GM12891 (cell line): Measurements from ENCODE around the gene PRMT3.

Experiments
- PAX5 ChIP-seq: IDR thresholded peaks from 2 replicates; pipeline ENCODE4 v1.6.1; 2011; ENCODE audit warnings: low read length, moderate library complexity, mild to moderate bottlenecking; ENCODE audit not compliant: insufficient read depth, severe bottlenecking
- POLR2A ChIP-seq: IDR thresholded peaks from 2 replicates; pipeline ENCODE4 v1.6.1; 2011; ENCODE audit warnings: low read depth, low read length, control low read depth
- POLR2AphosphoS5 ChIP-seq: IDR thresholded peaks from 2 replicates; pipeline ENCODE4 v1.6.1; 2011; ENCODE audit warnings: low read depth, low read length, control low read depth

- no peak for TF ChIP-seq POLR2AphosphoS5
- no peak for TF ChIP-seq POLR2A
- TF ChIP-seq PAX5, result no peak
These were observed 23.1 kb upstream of the PRMT3 start for GRCh38 chr11:20364341-20364792.
